Muscle of leg (tissue), 11 donors: ENCODE measurements around the gene NEUROD2. TPM values are rescaled to one million over a fixed set of nuclear protein-coding genes. Genes with fewer than 3 reads are reported as not detected.

Experiments used
- DNase-seq: peaks from one replicate; pipeline ENCODE4 v3.0.0; 2013
- H3K27ac ChIP-seq: one replicate; pipeline ENCODE4 v1.5.1; 2013; ENCODE audit warnings: mild to moderate bottlenecking, low read length, control low read depth
- H3K27me3 ChIP-seq: one replicate; pipeline ENCODE4 v1.6.1; 2013; ENCODE audit warnings: low read length; ENCODE audit not compliant: control insufficient read depth, insufficient read depth
- H3K36me3 ChIP-seq: one replicate; pipeline ENCODE4 v1.6.1; 2013; ENCODE audit warnings: low read length; ENCODE audit not compliant: control insufficient read depth, insufficient read depth
- H3K4me1 ChIP-seq: one replicate; pipeline ENCODE4 v1.6.1; 2013; ENCODE audit warnings: low read length; ENCODE audit not compliant: control insufficient read depth, insufficient read depth
- H3K4me3 ChIP-seq: one replicate; pipeline ENCODE4 v1.5.1; 2013; ENCODE audit warnings: low read length, control low read depth
- H3K9me3 ChIP-seq: replicated peaks from 2 replicates; pipeline ENCODE4 v1.6.1; 2013; ENCODE audit warnings: low read depth, low read length; ENCODE audit not compliant: control insufficient read depth
- WGBS: methylation state at CpG from one replicate; pipeline ENCODE4 v1.1.5; 2013; ENCODE audit warnings: missing lambda C conversion rate; ENCODE audit not compliant: insufficient coverage; 5-methylcytosine and 5-hydroxymethylcytosine counted together
- polyA plus RNA-seq, 8 donors: library from polyadenylated mRNA; unstranded; fragments of 120-200 nt; gene quantifications; one replicate each; pipeline versions ENCODE4 v1.2.1 to v1.2.3, GENCODE V29; 2013; ENCODE audit warnings: inconsistent platforms in 1 of 8, low replicate concordance in 1 of 8; ENCODE audit not compliant: insufficient read length in 8 of 8, insufficient read depth in 1 of 8
- total RNA-seq: library from RNA; stranded (reverse); fragments of 120-200 nt; gene quantifications from one replicate; pipeline ENCODE4 v1.2.4, GENCODE V29; 2013

Gene NEUROD2
- total and polyA plus RNA-seq, 9 donors, result 0.01 to 0.11 (median 0.05) TPM; not detected in 2

DNA sequence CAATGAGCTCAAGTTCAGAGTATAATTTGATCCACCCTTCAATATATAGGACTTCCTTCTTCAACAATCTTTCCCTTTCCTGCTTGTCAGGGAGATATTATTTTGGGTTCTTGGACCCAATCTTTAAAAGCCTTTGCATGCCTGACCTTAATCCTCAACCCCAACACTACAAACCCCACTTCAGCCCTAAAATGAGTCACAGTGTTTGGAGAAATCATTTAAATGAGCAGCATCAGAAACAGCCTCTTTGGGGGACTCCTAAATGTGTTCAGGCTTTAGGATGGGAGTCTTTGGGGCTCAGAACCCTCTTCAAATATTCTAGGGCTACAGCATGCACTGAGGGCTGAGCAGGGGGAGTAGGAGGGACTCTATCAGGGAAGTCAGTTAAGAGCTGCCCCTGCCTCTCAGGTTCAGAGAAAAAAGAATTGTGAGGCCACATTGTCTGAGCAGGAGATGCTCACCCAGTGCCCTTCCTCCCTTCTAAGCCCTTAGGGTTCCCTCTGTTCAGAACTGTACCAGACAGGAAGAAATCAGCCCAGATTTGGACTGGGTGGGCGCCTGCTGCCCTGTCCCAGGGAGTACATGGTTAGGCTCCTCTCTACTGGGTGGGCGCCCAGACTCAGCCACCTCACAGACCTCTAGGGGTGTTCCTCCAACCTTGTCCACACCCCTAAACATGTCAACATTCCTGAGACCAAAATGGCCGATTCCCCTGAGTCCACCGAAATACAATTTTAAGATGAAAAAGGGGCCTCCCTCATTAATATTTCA, 5.0 kb downstream of the NEUROD2 start:
- no peak for DNase-seq
- Histone ChIP-seq H3K36me3 (no peaks in the 10 kb centered on the region), H3K27ac (no peak overlapping the region), H3K4me3 (no peak overlapping the region), H3K27me3 (peaks cover 100% of the 10 kb centered on the region), H3K4me1 (peaks cover 52% of the 10 kb centered on the region), H3K9me3 (no peaks in the 10 kb centered on the region)
- no CpG with 5 or more reads among the region's 4 CpGs for WGBS

DNA sequence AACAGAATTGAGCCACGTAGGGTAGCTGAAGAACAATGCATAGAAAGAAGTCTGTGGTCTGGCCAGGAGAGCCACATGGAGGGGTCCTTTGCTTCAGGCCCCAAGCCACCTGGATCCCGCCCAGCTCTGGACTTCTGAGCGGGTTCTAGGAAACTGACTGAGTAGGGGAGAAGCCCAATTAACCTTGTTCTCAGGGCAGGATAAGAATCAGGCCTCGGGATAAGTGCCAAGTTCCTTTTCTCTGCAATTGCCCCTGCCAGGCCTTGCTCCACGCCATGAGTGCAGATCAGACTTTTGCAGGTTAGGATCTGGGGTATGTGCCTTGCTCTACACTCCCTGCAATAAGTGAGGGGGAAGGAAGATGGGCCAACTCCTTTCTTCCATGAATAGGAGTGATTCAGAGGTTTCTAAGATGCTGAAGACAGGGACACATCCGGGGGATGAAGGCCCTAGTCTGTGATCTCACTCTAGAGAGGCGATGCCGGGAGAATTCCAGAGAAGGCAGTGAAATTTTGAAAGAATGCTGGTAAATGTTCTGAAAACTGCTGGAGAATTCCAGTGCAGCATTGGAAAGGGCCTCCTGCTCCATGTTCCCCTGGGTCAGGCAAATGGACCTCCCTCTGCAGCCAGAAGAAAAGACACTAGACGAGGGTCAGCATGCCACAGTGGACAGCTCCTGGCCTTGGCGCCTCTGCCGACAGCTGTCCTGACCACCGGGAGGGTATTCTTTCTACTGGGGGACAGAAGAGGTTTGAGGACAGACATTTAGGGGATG, 5.8 kb downstream of the NEUROD2 start:
- Histone ChIP-seq H3K27ac (no peak overlapping the region), H3K4me3 (no peak overlapping the region), H3K4me1 (peaks cover 52% of the 10 kb centered on the region), H3K9me3 (no peaks in the 10 kb centered on the region), H3K27me3 (peaks cover 100% of the 10 kb centered on the region), H3K36me3 (no peaks in the 10 kb centered on the region)
- WGBS, result 11% methylated on average over 8 of the region's 12 CpGs
- DNase-seq, result no peak

DNA sequence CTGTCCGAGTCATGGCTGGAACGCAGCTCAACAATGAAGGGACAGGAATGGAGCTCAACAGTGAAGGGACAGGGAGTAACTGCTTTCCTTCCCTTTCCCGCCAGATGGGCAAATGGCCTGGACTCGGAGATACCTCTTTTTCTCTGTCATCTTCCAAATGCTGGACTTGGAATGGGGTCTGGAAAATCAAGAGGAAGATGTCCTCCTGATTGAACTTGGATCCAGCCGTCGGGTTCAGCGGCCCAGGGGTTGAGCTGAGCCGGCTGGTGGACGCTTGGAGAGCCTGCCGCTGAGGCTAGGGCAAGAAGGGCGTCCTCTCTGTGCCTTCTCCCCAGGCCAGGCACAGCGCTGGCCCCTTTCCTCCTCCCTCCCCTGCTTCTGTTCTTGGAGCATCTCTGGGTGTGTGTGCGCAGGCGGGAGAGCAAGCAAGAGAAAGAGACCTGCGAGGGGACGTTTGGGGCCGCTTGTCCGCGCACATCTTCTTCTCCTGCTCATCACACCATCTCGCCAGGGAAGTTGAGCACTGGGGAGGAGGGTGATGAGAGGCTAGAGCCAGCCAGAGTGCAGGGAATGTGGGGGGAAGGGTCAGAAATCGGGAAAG, 6.6 kb downstream of the NEUROD2 start:
- peaks cover 50% of the 10 kb centered on the region for H3K4me1 ChIP-seq
- H3K27ac ChIP-seq, result no peak overlapping the region
- 0% methylated on average over 4 of the region's 21 CpGs for WGBS
- no peaks in the 10 kb centered on the region for H3K36me3 ChIP-seq
- no peak for DNase-seq
- H3K4me3 ChIP-seq, result no peak overlapping the region
- H3K9me3 ChIP-seq, result no peaks in the 10 kb centered on the region
- peaks cover 100% of the 10 kb centered on the region for H3K27me3 ChIP-seq

DNA sequence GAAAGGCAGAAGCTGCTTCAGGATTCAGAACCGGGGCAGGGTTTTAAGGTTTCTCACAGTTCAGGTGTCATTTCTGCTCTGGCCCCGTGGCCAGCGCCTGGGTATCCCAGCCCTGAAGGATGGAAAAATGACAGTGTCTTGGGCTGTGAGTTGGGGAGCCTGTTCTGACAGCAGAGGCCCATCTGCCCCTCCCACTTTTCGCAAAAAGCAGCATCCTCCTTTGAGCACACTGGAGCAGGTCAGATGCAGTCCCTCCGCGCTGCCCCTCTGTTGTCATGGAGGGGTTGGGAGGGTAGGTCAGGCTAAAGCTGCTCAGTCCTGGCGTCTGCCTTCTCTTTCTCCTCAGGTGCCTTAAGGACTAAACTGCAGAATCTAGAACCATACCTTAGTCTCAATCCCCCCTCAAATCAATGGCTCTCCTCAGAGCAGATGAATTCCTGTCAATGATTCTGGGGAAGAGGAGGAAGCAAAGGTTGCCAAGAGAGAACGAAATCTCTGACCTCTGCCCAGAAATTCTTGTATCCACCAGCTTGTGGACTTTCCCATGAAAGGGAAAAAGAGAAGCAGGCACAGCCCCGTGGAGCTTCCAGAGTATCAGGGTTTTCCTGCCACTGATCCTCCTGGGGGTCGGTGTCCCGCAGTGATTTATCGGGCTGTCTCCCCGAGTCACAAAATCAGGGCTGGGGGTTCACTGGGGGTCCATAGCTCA, 7.3 kb downstream of the NEUROD2 start:
- Histone ChIP-seq H3K9me3 (no peaks in the 10 kb centered on the region), H3K27me3 (peaks cover 100% of the 10 kb centered on the region), H3K36me3 (no peaks in the 10 kb centered on the region), H3K27ac (no peak overlapping the region), H3K4me1 (peaks cover 46% of the 10 kb centered on the region), H3K4me3 (no peak overlapping the region)
- 2% methylated on average over 8 of the region's 13 CpGs for whole genome bisulfite sequencing
- DNase-seq, result no peak

DNA sequence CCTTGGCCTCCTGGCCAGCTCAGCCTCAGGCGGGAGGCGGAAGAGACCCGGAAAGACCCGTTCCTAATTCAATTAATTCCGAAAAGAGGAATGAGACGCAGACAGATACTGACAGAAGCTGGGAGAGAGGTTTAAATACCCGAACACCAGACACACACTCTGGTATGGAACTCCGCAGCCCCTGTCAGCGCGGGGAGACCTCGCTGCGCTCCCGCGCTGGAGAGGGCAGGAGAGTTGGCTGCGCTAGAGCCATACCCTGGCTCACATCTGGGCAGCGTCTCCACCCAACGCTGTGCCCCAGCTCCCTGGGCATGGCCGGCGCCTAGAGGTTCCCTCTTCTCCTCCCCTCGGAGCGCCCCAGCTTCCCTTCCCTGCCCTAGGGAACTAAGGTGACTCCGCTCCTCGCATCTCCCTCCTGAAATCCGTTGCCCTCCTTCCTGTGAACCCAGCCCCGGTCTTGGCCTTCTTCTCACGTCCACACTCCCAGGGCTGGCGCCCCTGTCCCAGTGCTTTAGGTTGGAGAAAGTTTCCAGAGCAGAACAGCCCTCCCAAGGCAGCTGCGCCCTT, 8.0 kb downstream of the NEUROD2 start:
- under 1% methylated on average over 27 of the region's 28 CpGs for WGBS
- Histone ChIP-seq H3K4me1 (peaks cover 39% of the 10 kb centered on the region), H3K9me3 (no peaks in the 10 kb centered on the region), H3K4me3 (no peak overlapping the region), H3K36me3 (no peaks in the 10 kb centered on the region), H3K27ac (no peak overlapping the region), H3K27me3 (peaks cover 100% of the 10 kb centered on the region)
- no peak for DNase-seq

DNA sequence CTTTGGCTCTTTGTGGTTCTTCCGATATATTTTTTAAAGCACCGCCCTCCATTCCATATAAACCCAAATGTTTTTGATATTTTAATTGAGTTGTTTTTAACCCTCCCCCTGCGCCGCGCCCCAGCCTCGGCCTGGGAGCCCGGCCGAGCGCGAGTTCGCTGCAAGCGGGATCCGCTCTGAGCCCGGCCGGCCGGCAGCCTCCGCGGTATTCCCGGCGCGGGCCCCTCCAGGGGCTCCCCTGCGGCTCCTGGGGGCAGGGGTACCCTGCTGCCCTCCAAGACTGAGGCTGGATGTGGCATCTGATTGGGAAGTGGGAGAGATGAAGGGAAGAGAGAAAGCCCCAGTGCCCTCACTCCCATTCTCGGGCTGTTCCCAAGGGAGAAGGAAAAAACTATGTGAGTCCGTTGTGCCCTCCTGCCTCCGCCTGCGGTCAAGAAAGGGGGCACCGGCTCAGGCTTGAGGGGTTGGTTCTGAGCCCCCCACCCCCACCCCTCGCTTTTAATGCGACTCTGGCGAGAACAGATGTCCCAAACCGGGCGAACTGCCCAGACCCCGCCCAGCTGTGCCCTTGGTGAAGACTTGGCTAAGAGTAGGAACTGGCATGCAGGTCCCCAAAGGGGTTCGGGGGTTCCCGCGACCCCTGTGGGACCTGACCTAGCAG, 8.6 kb downstream of the NEUROD2 start:
- no peak for DNase-seq
- Histone ChIP-seq H3K27me3 (peaks cover 95% of the 10 kb centered on the region), H3K4me3 (no peak overlapping the region), H3K4me1 (peaks cover 36% of the 10 kb centered on the region), H3K9me3 (no peaks in the 10 kb centered on the region), H3K36me3 (no peaks in the 10 kb centered on the region), H3K27ac (no peak overlapping the region)
- 0% methylated on average over 10 of the region's 36 CpGs for WGBS

DNA sequence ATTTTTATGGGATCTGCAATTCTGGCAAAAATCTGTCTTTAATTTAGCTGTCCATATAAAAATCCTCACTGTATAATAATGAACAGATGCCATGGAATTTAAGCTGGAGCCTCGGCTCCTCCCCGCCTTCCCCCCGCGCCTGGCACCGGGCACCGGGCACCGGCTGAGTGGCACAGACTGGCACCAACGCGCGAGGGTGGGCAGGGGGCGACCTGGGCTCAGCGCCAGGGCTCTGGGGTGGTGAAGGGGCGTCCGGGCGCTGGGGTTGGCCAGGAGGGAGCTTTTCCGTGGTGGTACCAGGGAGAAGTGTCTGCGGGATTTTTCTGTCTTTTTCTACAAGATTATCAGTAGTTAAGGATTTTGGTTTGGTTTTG, 9.1 kb downstream of the NEUROD2 start:
- Histone ChIP-seq H3K9me3 (no peaks in the 10 kb centered on the region), H3K27ac (no peak overlapping the region), H3K4me1 (peaks cover 36% of the 10 kb centered on the region), H3K27me3 (peaks cover 95% of the 10 kb centered on the region), H3K4me3 (no peak overlapping the region), H3K36me3 (no peaks in the 10 kb centered on the region)
- 1% methylated on average over 12 of the region's 17 CpGs for WGBS
- DNase-seq, result no peak

DNA sequence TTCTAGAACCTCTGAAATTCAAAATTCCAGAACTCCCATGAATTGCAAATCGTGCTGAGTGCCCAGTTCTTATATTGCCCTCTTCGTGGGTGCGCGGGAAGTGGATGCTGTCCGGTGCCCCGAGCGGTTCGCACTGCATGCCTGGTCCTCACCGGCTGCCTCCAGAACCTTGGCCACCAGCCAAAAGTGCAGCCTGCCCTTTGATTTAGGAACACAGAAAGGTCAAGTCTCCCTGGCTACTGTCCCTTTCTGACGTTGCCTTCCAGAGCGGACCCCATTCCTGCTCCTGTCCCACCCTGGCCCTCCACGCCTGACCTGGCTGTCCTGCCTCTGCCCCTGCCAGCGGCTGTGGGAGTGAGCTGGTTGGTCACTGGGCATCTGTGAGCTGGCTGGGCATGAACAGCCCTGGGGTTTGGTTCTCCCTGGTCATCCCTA, 9.7 kb downstream of the NEUROD2 start:
- 5% methylated on average over 10 of the region's 13 CpGs for WGBS
- no peaks in the 10 kb centered on the region for H3K36me3 ChIP-seq
- DNase-seq, result no peak
- H3K27me3 ChIP-seq, result peaks cover 94% of the 10 kb centered on the region
- H3K4me3 ChIP-seq, result no peak overlapping the region
- H3K9me3 ChIP-seq, result no peaks in the 10 kb centered on the region
- no peak overlapping the region for H3K27ac ChIP-seq
- peaks cover 36% of the 10 kb centered on the region for H3K4me1 ChIP-seq

DNA sequence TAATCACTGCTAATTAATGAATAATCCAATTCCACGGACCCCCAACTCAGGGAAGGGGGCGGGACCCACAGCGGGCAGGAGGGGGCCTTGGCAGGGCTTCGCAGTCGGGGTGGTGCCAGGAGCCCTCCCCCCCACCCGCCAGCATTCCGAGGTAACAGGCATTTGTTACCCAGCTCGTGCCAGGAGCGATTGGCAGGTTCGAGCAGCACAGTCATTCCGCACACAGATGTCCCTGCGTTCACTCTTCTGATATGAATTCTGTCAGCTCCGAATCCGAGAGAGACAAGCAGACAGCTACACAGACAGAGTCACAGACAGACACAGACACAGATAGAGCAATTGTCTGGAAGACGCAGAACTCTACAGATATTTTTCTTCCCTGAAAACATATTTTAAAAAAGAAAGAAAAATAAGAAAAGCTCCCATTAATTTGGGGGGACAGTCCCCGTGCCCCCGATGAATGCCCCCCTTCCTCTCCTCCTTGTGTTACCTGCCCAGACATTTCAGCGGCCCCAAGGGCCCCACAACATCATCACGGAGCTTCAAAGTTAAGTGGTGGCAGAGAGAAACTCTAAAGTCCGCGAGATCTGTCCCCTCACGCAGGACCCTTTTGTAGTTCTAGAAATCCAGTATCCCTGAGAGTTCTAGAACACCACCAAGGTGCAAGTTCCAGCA, 10.2 kb downstream of the NEUROD2 start:
- Histone ChIP-seq H3K4me1 (peaks cover 36% of the 10 kb centered on the region), H3K27ac (no peak overlapping the region), H3K9me3 (no peaks in the 10 kb centered on the region), H3K27me3 (peaks cover 90% of the 10 kb centered on the region), H3K4me3 (no peak overlapping the region), H3K36me3 (no peaks in the 10 kb centered on the region)
- 5% methylated on average over 16 of the region's 22 CpGs for WGBS
- DNase-seq, result no peak
